Measurements from ENCODE around the gene MDC1. TPM values are rescaled to one million over a fixed set of nuclear protein-coding genes. Genes with fewer than 3 reads are reported as not detected.

The MDC1 gene
- polyA plus RNA-seq, 1 experiment = 7.5 TPM

DNA sequence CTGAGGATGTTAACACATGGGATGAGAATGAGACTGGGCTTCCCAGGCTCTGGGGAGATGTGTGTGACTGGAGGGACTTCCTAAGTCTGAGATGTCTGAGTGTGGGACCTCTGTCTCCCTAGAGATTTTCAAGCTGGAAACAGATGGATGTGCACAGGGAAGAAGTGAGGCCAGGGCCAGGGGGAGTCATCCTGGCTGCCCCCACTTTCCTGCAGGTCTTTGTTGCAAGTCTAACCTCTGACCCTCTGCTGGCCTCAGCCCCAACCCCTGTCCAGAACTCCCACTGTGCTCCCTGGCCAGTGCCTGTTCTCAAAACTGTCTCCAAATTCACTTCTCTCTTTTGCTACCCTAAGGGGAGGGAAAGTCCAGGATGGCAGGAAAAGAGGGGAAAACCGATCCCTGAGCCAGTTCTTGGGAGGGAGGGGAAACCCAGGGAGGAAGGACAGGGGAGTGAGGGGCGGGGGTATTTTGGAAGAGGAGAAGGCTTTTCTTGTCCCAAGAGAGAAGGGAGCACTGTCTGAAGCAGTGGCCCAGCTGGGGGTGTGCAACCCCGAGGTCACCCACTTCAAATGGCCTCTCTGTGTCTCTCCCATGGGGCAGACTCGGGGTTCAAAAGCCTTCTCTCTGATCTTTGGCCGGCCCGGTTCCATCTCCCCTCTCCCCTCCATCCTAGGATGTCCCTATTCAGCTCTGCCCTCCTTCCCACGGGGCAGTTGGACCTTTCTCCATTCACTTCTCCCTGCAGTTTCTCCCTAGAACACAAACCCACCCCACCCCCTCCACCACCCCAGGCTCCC is 33.7 kb downstream of the MDC1 start:
- Histone ChIP-seq H3K36me3 (ENCODE audit: control insufficient read depth, insufficient read depth, low read length) (peaks cover 11% of the 10 kb centered on the region), H3K4me3 (ENCODE audit: low read depth, low read length) (peak overlapping the region; percentile 87), H3K27me3 (ENCODE audit: control insufficient read depth, insufficient read depth, low read length) (no peaks in the 10 kb centered on the region)
- no peak for DNase-seq (ENCODE audit: low read depth)
- TF ChIP-seq CTCF (IDR thresholded peaks at IDR 0.05; ENCODE audit: insufficient read depth, low read depth, low read length) = no peak
- CTCF ChIA-PET = interaction anchor here (1.0 to 17.2 kb wide), 5 partner anchors 11 to 403 kb away, joined by 3 to 387 read pairs (median 4); partner anchors contain the start of genes DHX16, IER3, MDC1 and TUBB
- POLR2A ChIA-PET = no interaction called here

- peaks cover 15% of the 10 kb centered on the region for H3K36me3 ChIP-seq (ENCODE audit: control insufficient read depth, insufficient read depth, low read length)
Measured at GRCh38 chr6:30682143-30683117, 34.7 kb downstream of the MDC1 start.

DNA sequence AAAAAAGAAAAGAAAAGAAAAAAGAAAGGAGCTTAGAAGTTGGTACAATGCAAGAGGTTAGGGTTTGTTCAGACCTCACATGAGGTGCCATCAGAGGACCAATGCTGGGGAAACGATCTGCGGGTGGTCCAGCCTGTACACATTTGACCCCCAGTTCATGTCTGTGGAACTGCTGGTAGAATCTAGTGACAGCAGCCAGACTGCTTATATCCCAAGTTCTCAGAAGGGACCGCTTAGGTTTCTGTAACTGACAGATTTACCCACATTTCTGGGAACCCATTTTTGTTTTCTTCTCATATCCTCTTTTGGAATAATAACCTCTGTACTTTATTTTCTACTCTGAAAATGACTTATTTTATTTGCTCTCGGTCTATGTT is 35.3 kb downstream of the MDC1 start:
- Histone ChIP-seq H3K27me3 (ENCODE audit: control insufficient read depth, insufficient read depth, low read length) (no peaks in the 10 kb centered on the region), H3K36me3 (ENCODE audit: control insufficient read depth, insufficient read depth, low read length) (peaks cover 18% of the 10 kb centered on the region), H3K4me3 (ENCODE audit: low read depth, low read length) (peak overlapping the region; percentile 87)
- ChIA-PET CTCF (interaction anchor here (1.3 to 17.2 kb wide), 4 partner anchors 10 to 233 kb away, joined by 3 to 387 read pairs (median 4); partner anchors contain the start of genes DHX16, MDC1, TUBB and VARS2), POLR2A (interaction anchor here (0.6 to 1.0 kb wide), 2 partner anchors 40 to 196 kb away, joined by 3 to 4 read pairs; no protein-coding TSS in a partner anchor)
- TF ChIP-seq CTCF (IDR thresholded peaks at IDR 0.05; ENCODE audit: insufficient read depth, low read depth, low read length) = no peak
- no peak for DNase-seq (ENCODE audit: low read depth)

More at GRCh38 chr6:30682143-30683117, 34.7 kb downstream of the MDC1 start:
- ChIA-PET CTCF (interaction anchor here (0.9 to 17.2 kb wide), 3 partner anchors 8 to 62 kb away, joined by 3 to 387 read pairs (median 3); partner anchors contain the start of genes IER3, MDC1 and TUBB), POLR2A (interaction anchor here (1.0 kb wide), 1 partner anchor 39 kb away, joined by 4 read pairs; no protein-coding TSS in a partner anchor)
- peak; percentile 58 for DNase-seq (ENCODE audit: low read depth)
- TF ChIP-seq CTCF (IDR thresholded peaks at IDR 0.05; ENCODE audit: insufficient read depth, low read depth, low read length) = no peak
- Histone ChIP-seq H3K4me3 (ENCODE audit: low read depth, low read length) (peak overlapping the region; percentile 87), H3K27me3 (ENCODE audit: control insufficient read depth, insufficient read depth, low read length) (no peaks in the 10 kb centered on the region)

DNA sequence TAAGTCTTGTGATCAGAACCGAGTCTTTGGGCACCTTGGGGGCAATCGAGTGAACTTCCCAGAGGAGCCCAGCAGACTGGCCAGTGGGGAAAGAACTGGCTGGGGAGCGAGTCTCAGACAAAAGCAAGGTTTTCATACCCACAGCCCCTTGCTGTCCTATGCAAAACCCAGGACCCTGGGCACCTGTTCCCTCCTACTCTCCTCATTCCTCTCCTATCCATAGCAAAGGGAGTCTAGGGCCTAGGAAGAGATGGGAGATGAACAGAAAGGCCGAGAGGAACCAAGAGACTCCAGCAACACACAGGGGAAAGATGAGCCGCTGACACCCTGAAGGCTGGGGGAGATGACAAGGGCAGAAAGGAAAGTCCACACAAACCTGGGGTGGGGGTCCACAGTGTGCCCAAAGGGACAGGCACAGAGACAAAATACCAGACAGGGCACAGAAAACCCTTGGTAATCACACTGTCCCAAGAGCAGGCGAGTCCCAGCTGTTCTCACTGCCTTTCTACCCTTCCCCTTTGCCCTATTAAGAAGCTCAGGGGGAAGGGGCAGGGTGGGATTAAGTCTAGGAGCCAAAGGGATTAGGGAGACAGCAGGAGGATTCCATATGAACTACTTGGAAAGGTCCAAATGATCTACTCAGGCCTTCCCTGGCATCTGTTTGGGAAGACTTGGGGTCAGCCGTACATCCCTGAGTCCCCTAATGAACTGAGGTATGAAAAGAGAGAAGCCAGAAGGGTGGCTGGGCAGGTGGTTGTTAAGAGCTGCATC is 37.1 kb downstream of the MDC1 start:
- no peaks in the 10 kb centered on the region for H3K27me3 ChIP-seq (ENCODE audit: control insufficient read depth, insufficient read depth, low read length)
- TF ChIP-seq CTCF (IDR thresholded peaks at IDR 0.05; ENCODE audit: insufficient read depth, low read depth, low read length) = no peak
- peak overlapping the region; percentile 9; the same call in 1 of the 2 replicates for H3K4me3 ChIP-seq (ENCODE audit: low read depth, low read length)
- peaks cover 25% of the 10 kb centered on the region for H3K36me3 ChIP-seq (ENCODE audit: control insufficient read depth, insufficient read depth, low read length)
- POLR2A ChIA-PET = no interaction called here
- CTCF ChIA-PET = interaction anchor here (0.7 to 17.2 kb wide), 12 partner anchors 8 to 197 kb away, joined by 3 to 387 read pairs (median 7); partner anchors contain the start of genes DHX16, FLOT1, MDC1 and NRM
- no peak for DNase-seq (ENCODE audit: low read depth)
